AG10803 (cell line): Measurements from ENCODE around the gene DPY19L1.

ENCODE experiments used
- DNase-seq: peaks from one replicate; pipeline ENCODE4 v3.0.0; 2010; ENCODE audit warnings: low read depth
- H3K4me3 ChIP-seq: 2 replicates; pipeline ENCODE4 v1.5.1; 2011; ENCODE audit warnings: mild to moderate bottlenecking, low read length, control low read depth
- TF ChIP-seq, protein P1 (sequence below): conservative IDR thresholded peaks from 2 replicates; pipeline ENCODE4 v1.5.1; 2011; ENCODE audit warnings: mild to moderate bottlenecking, low read length, control low read depth, inconsistent platforms

Gene DPY19L1

GRCh38 chr7:35040906-35041305 is 3.6 kb upstream of the DPY19L1 start:
- TF ChIP-seq, protein P1, sequence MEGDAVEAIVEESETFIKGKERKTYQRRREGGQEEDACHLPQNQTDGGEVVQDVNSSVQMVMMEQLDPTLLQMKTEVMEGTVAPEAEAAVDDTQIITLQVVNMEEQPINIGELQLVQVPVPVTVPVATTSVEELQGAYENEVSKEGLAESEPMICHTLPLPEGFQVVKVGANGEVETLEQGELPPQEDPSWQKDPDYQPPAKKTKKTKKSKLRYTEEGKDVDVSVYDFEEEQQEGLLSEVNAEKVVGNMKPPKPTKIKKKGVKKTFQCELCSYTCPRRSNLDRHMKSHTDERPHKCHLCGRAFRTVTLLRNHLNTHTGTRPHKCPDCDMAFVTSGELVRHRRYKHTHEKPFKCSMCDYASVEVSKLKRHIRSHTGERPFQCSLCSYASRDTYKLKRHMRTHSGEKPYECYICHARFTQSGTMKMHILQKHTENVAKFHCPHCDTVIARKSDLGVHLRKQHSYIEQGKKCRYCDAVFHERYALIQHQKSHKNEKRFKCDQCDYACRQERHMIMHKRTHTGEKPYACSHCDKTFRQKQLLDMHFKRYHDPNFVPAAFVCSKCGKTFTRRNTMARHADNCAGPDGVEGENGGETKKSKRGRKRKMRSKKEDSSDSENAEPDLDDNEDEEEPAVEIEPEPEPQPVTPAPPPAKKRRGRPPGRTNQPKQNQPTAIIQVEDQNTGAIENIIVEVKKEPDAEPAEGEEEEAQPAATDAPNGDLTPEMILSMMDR = no peak
- no peak overlapping the region for H3K4me3 ChIP-seq
- no peak for DNase-seq

GRCh38 chr7:35039343-35039742 is 2.1 kb upstream of the DPY19L1 start:
- no peak overlapping the region for H3K4me3 ChIP-seq
- TF ChIP-seq, protein P1 = no peak
- DNase-seq = no peak

DNA sequence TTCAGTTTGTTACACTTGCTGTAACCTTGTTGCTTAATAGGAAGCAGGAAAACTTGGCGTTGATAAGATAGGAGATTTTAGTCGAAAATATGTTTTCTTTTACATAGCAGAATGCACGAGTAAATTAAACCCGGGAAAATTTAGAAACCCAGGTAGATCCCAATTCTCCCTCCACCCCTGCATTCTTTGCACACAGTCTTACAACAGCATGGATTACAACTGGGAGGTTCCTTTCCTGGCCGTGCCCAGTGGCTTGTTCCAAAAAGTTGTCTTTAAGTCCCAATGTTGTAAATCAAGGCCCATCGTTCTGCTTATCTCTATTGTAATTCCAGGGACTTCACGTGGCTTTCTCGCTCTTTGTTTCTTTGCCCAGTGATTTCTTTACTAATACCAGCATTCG is 1.1 kb upstream of the DPY19L1 start:
- no peak for DNase-seq
- H3K4me3 ChIP-seq = peak overlapping the region; percentile 51
- TF ChIP-seq, protein P1 = no peak

- peak overlapping the region; percentile 51 for H3K4me3 ChIP-seq
- DNase-seq = peak; percentile 95
- TF ChIP-seq, protein P1 = peak; percentile 65
Measured at GRCh38 chr7:35037526-35038341, 449 bp upstream of the DPY19L1 start.

- TF ChIP-seq, protein P1 = no peak; the same call in 1 of the 2 replicates
- H3K4me3 ChIP-seq = peak overlapping the region; percentile 80
- peak; percentile 51 for DNase-seq
Measured at GRCh38 chr7:35036361-35037171, 719 bp downstream of the DPY19L1 start.

GRCh38 chr7:35035511-35035961 is 1.7 kb downstream of the DPY19L1 start:
- TF ChIP-seq, protein P1 = no peak
- H3K4me3 ChIP-seq = peak overlapping the region; percentile 80
- DNase-seq = peak; percentile 32
